ENCODE results near the gene APBB2. TPM values are rescaled to one million over a fixed set of nuclear protein-coding genes. Genes with fewer than 3 reads are reported as not detected.

Gene APBB2
- total RNA-seq, 2 experiments from 2014 or later, result 0.22 TPM; not detected in 1

- no peaks in the 10 kb centered on the region for H3K4me1 Mint-ChIP-seq (ENCODE audit: low read depth)
- Histone ChIP-seq H3K9me3 (ENCODE audit: control insufficient read depth in 1 of 2, insufficient read depth in 1 of 2, low read length in 2 of 2) (no peaks in the 10 kb centered on the region), H3K4me3 (ENCODE audit: low read length) (no peak overlapping the region), H3K36me3 (ENCODE audit: insufficient read depth, low read length) (no peaks in the 10 kb centered on the region), H3K27me3 (ENCODE audit: control insufficient read depth in 1 of 2, insufficient read depth in 2 of 2, low read length in 2 of 2) (no peaks in the 10 kb centered on the region), H3K27ac (ENCODE audit: low read depth in 1 of 2, low read length in 2 of 2) (no peak overlapping the region), H3K4me1 (ENCODE audit: insufficient read depth, low read length) (no peaks in the 10 kb centered on the region)
- CTCF ChIA-PET, result interaction anchor here (1.4 kb wide), 1 partner anchor 13 kb away, joined by 3 read pairs; no protein-coding TSS in a partner anchor
- POLR2A ChIA-PET, result no interaction called here
- peaks cover 41% of the 10 kb centered on the region for H3K27me3 Mint-ChIP-seq
- DNase-seq, result no peak
- no peak for ATAC-seq (ENCODE audit: poor library complexity)
- no peak overlapping the region for H3K27ac Mint-ChIP-seq
- H3K9me3 Mint-ChIP-seq, result no peaks in the 10 kb centered on the region
- intact Hi-C loops (cut with DNase I, micrococcal nuclease), result loop anchor here in 1 of 2 experiments (10.0 kb wide), 1 partner anchor 1154 kb away; the partner anchor contains the start of gene UBE2K
- no peak for TF ChIP-seq CTCF (IDR thresholded peaks at IDR 0.05)
- H3K4me3 Mint-ChIP-seq, result no peak overlapping the region
- H3K36me3 Mint-ChIP-seq (ENCODE audit: low read depth), result no peaks in the 10 kb centered on the region
Observed at GRCh38 chr4:40848940-40849339, 365.4 kb downstream of the APBB2 start.

GRCh38 chr4:40848251-40848650 is 366.1 kb downstream of the APBB2 start:
- Mint-ChIP-seq H3K36me3 (ENCODE audit: low read depth) (no peaks in the 10 kb centered on the region), H3K27me3 (peaks cover 38% of the 10 kb centered on the region), H3K4me1 (ENCODE audit: low read depth) (no peaks in the 10 kb centered on the region), H3K27ac (no peak overlapping the region), H3K4me3 (no peak overlapping the region), H3K9me3 (no peaks in the 10 kb centered on the region)
- Histone ChIP-seq H3K36me3 (ENCODE audit: insufficient read depth, low read length) (no peaks in the 10 kb centered on the region), H3K27me3 (ENCODE audit: control insufficient read depth in 1 of 2, insufficient read depth in 2 of 2, low read length in 2 of 2) (no peaks in the 10 kb centered on the region), H3K4me1 (ENCODE audit: insufficient read depth, low read length) (no peaks in the 10 kb centered on the region), H3K9me3 (ENCODE audit: control insufficient read depth in 1 of 2, insufficient read depth in 1 of 2, low read length in 2 of 2) (no peaks in the 10 kb centered on the region), H3K27ac (ENCODE audit: low read depth in 1 of 2, low read length in 2 of 2) (no peak overlapping the region), H3K4me3 (ENCODE audit: low read length) (no peak overlapping the region)
- ChIA-PET CTCF (interaction anchor here (1.4 kb wide), 1 partner anchor 14 kb away, joined by 3 read pairs; no protein-coding TSS in a partner anchor), POLR2A (no interaction called here)
- TF ChIP-seq CTCF (IDR thresholded peaks at IDR 0.05), result no peak
- intact Hi-C loops (cut with DNase I, micrococcal nuclease), result loop anchor here in 1 of 2 experiments (10.0 kb wide), 1 partner anchor 1153 kb away; the partner anchor contains the start of gene UBE2K
- ATAC-seq (ENCODE audit: poor library complexity) (no peak), DNase-seq (no peak)

GRCh38 chr4:40846532-40846931 is 367.8 kb downstream of the APBB2 start:
- no peaks in the 10 kb centered on the region for H3K9me3 Mint-ChIP-seq
- no peak overlapping the region for H3K4me3 Mint-ChIP-seq
- no peak for ATAC-seq (ENCODE audit: poor library complexity)
- Histone ChIP-seq H3K9me3 (ENCODE audit: control insufficient read depth in 1 of 2, insufficient read depth in 1 of 2, low read length in 2 of 2) (no peaks in the 10 kb centered on the region), H3K36me3 (ENCODE audit: insufficient read depth, low read length) (no peaks in the 10 kb centered on the region), H3K4me3 (ENCODE audit: low read length) (no peak overlapping the region), H3K4me1 (ENCODE audit: insufficient read depth, low read length) (no peaks in the 10 kb centered on the region), H3K27ac (ENCODE audit: low read depth in 1 of 2, low read length in 2 of 2) (no peak overlapping the region), H3K27me3 (ENCODE audit: control insufficient read depth in 1 of 2, insufficient read depth in 2 of 2, low read length in 2 of 2) (no peaks in the 10 kb centered on the region)
- no peaks in the 10 kb centered on the region for H3K36me3 Mint-ChIP-seq (ENCODE audit: low read depth)
- POLR2A ChIA-PET, result no interaction called here
- DNase-seq, result no peak
- CTCF ChIA-PET, result interaction anchor here (0.7 kb wide), 1 partner anchor 11 kb away, joined by 3 read pairs; no protein-coding TSS in a partner anchor
- peaks cover 27% of the 10 kb centered on the region for H3K27me3 Mint-ChIP-seq
- intact Hi-C loops (cut with DNase I, micrococcal nuclease), result loop anchor here in 1 of 2 experiments (10.0 kb wide), 1 partner anchor 1152 kb away; the partner anchor contains the start of gene UBE2K
- H3K27ac Mint-ChIP-seq, result no peak overlapping the region
- H3K4me1 Mint-ChIP-seq (ENCODE audit: low read depth), result no peaks in the 10 kb centered on the region
- TF ChIP-seq CTCF (IDR thresholded peaks at IDR 0.05), result no peak
